Keratinocyte (primary cell): Measurements from ENCODE around the gene HNRNPH3. TPM values are rescaled to one million over a fixed set of nuclear protein-coding genes. Genes with fewer than 3 reads are reported as not detected.

Experiments
- DNase-seq: peaks from one replicate; pipeline ENCODE4 v3.0.0-alpha.2; 2011; ENCODE audit warnings: low read depth, missing footprints, low spot score
- FAIRE-seq: peaks from 2 replicates; lab custom pipeline; 2011; peaks lifted over from hg19 to GRCh38; lab: Jason Lieb, UNC
- H2AFZ ChIP-seq: 2 replicates; pipeline ENCODE4 v1.6.0; 2012; ENCODE audit warnings: low read length, control low read depth, inconsistent platforms; ENCODE audit not compliant: control insufficient read depth
- H3K27ac ChIP-seq: 2 replicates; pipeline ENCODE4 v1.5.1; 2011; ENCODE audit warnings: low read length; ENCODE audit not compliant: control insufficient read depth, insufficient read depth
- H3K27me3 ChIP-seq: 3 replicates; pipeline ENCODE4 v1.6.0; 2011; ENCODE audit warnings: low read length; ENCODE audit not compliant: control insufficient read depth, insufficient read depth; ENCODE audit errors: extremely low read depth
- H3K36me3 ChIP-seq, 2 experiments: 2 replicates in 1 of 2; 3 replicates in 1 of 2; pipeline ENCODE4 v1.5.1; 2011; ENCODE audit warnings: low read length in 2 of 2, mild to moderate bottlenecking in 1 of 2; ENCODE audit not compliant: control insufficient read depth in 2 of 2, insufficient read depth in 2 of 2; ENCODE audit errors: extremely low read depth in 1 of 2
- H3K4me1 ChIP-seq: 3 replicates; pipeline ENCODE4 v1.5.1; 2011; ENCODE audit warnings: low read length; ENCODE audit not compliant: control insufficient read depth, insufficient read depth; ENCODE audit errors: extremely low read depth
- H3K4me2 ChIP-seq: 3 replicates; pipeline ENCODE4 v1.6.0; 2011; ENCODE audit warnings: low read depth, low read length; ENCODE audit not compliant: control insufficient read depth, insufficient read depth; ENCODE audit errors: extremely low read depth
- H3K4me3 ChIP-seq, 3 experiments: fragments of 200-600 bp in 1 of 3; sonication (generic) in 1 of 3; 2 replicates in 2 of 3; 3 replicates in 1 of 3; pipeline ENCODE4 v1.5.1; 2011 to 2016; ENCODE audit warnings: low read length in 3 of 3, mild to moderate bottlenecking in 3 of 3, control low read depth in 2 of 3, inconsistent platforms in 1 of 3, low read depth in 1 of 3, mixed read lengths in 1 of 3, mixed run types in 1 of 3, moderate library complexity in 1 of 3; ENCODE audit not compliant: control insufficient read depth in 2 of 3, insufficient read depth in 2 of 3; ENCODE audit errors: extremely low read depth in 1 of 3
- H3K79me2 ChIP-seq: 2 replicates; pipeline ENCODE4 v1.6.0; 2012; ENCODE audit warnings: low read length; ENCODE audit not compliant: control insufficient read depth, insufficient read depth
- H3K9ac ChIP-seq: 3 replicates; pipeline ENCODE4 v1.6.0; 2011; ENCODE audit warnings: low read length; ENCODE audit not compliant: control insufficient read depth, insufficient read depth; ENCODE audit errors: extremely low read depth
- H3K9me1 ChIP-seq: 3 replicates; pipeline ENCODE4 v1.6.0; 2011; ENCODE audit warnings: low read length; ENCODE audit not compliant: control insufficient read depth, insufficient read depth; ENCODE audit errors: extremely low read depth
- H3K9me3 ChIP-seq: 2 replicates; pipeline ENCODE4 v1.5.1; 2012; ENCODE audit warnings: low read depth, low read length; ENCODE audit not compliant: control insufficient read depth
- H4K20me1 ChIP-seq: 3 replicates; pipeline ENCODE4 v1.6.0; 2011; ENCODE audit warnings: low read length; ENCODE audit not compliant: control insufficient read depth, insufficient read depth; ENCODE audit errors: extremely low read depth
- EZH2 ChIP-seq: IDR thresholded peaks from one replicate; pipeline ENCODE4 v1.6.1; 2012; ENCODE audit warnings: inconsistent platforms, mild to moderate bottlenecking, low read length, moderate library complexity
- dilution Hi-C: fragments of 300-500 bp; cut with MboI; formaldehyde crosslinking; loops from one replicate; pipeline ENCODE4 v1.7.0; 2020; ENCODE audit warnings: low sequenced_read_pairs; ENCODE audit not compliant: extremely low pct_ligation_motif_present
- polyA plus RNA-seq, 5 experiments: library from polyadenylated mRNA; depleted of rRNA in 3 of 5; stranded (reverse) in 3 of 5; stranded (forward) in 1 of 5; unstranded in 1 of 5; fragments of >200 nt; gene quantifications; 1 replicate in 1 of 5; 2 replicates in 3 of 5; 3 replicates in 1 of 5; pipeline versions ENCODE4 v1.2.1 to v1.2.3, GENCODE V29; 2011 to 2012; ENCODE audit warnings: missing spikeins in 2 of 5, low read depth in 1 of 5, low replicate concordance in 1 of 5
- TF ChIP-seq, protein P1 (sequence below), 3 experiments: IDR thresholded peaks in 1 of 3; conservative IDR thresholded peaks in 1 of 3; optimal IDR thresholded peaks in 1 of 3; 2 replicates in 2 of 3; 3 replicates in 1 of 3; pipeline versions ENCODE3 to v1.5.1; 2011; ENCODE audit warnings: low read length in 3 of 3, mild to moderate bottlenecking in 3 of 3, moderate library complexity in 2 of 3, control low read depth in 1 of 3, inconsistent platforms in 1 of 3; ENCODE audit not compliant: insufficient read depth in 2 of 3; ENCODE audit errors: extremely low read depth in 1 of 3

The HNRNPH3 gene
- polyA plus RNA-seq, 1 donor (not counting 4 experiments of a cell fraction or from before 2014, with no cell fraction given) = 108 TPM

GRCh38 chr10:68365611-68366010 lies 33.7 kb downstream of the HNRNPH3 start:
- DNase-seq = no peak
- no peak overlapping the region for H3K4me3 ChIP-seq
- H3K9ac ChIP-seq = no peak overlapping the region
- H3K27me3 ChIP-seq = no peaks in the 10 kb centered on the region
- no peak overlapping the region for H3K27ac ChIP-seq
- peaks cover 3 to 7% of the 10 kb centered on the region in 2 experiments for H3K36me3 ChIP-seq
- H3K79me2 ChIP-seq = no peaks in the 10 kb centered on the region
- H3K4me2 ChIP-seq = no peak overlapping the region
- H4K20me1 ChIP-seq = no peaks in the 10 kb centered on the region
- no peaks in the 10 kb centered on the region for H3K4me1 ChIP-seq
- no peaks in the 10 kb centered on the region for H3K9me1 ChIP-seq
- FAIRE-seq = no peak
- no peak overlapping the region for H2AFZ ChIP-seq
- dilution Hi-C loops = no loop called here
- no peak for TF ChIP-seq EZH2
- TF ChIP-seq, protein P1, sequence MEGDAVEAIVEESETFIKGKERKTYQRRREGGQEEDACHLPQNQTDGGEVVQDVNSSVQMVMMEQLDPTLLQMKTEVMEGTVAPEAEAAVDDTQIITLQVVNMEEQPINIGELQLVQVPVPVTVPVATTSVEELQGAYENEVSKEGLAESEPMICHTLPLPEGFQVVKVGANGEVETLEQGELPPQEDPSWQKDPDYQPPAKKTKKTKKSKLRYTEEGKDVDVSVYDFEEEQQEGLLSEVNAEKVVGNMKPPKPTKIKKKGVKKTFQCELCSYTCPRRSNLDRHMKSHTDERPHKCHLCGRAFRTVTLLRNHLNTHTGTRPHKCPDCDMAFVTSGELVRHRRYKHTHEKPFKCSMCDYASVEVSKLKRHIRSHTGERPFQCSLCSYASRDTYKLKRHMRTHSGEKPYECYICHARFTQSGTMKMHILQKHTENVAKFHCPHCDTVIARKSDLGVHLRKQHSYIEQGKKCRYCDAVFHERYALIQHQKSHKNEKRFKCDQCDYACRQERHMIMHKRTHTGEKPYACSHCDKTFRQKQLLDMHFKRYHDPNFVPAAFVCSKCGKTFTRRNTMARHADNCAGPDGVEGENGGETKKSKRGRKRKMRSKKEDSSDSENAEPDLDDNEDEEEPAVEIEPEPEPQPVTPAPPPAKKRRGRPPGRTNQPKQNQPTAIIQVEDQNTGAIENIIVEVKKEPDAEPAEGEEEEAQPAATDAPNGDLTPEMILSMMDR (optimal IDR thresholded peaks at IDR 0.05 in 1 of 3, IDR thresholded peaks at IDR 0.05 in 1 of 3, conservative IDR thresholded peaks at IDR 0.05 in 1 of 3; ENCODE audit: extremely low read depth in 1 of 3, insufficient read depth in 2 of 3, low read length in 3 of 3) = no peak
- no peaks in the 10 kb centered on the region for H3K9me3 ChIP-seq

DNA sequence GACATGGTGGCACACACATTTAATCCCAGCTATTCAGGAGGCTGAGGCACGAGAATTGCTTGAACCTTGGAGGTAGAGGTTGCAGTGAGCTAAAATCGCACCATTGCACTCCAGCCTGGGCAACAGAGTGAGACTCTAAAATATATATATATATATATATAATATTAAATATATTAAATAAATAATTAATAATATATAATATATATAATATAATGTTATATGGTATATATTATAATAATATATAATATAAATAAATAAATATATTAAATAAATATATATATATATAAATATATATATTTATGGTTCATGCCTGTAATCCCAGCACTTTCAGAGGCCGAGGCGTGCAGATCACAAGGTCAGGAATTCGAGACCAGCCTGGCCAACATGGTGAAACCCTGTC lies 34.7 kb downstream of the HNRNPH3 start:
- no peaks in the 10 kb centered on the region for H4K20me1 ChIP-seq
- dilution Hi-C loops = no loop called here
- TF ChIP-seq EZH2 = no peak
- TF ChIP-seq, protein P1 (optimal IDR thresholded peaks at IDR 0.05 in 1 of 3, IDR thresholded peaks at IDR 0.05 in 1 of 3, conservative IDR thresholded peaks at IDR 0.05 in 1 of 3; ENCODE audit: extremely low read depth in 1 of 3, insufficient read depth in 2 of 3, low read length in 3 of 3) = no peak
- no peaks in the 10 kb centered on the region for H3K79me2 ChIP-seq
- no peak overlapping the region for H2AFZ ChIP-seq
- H3K9ac ChIP-seq = no peak overlapping the region
- no peaks in the 10 kb centered on the region for H3K9me1 ChIP-seq
- peaks cover 3 to 7% of the 10 kb centered on the region in 2 experiments for H3K36me3 ChIP-seq
- no peaks in the 10 kb centered on the region for H3K9me3 ChIP-seq
- H3K27me3 ChIP-seq = no peaks in the 10 kb centered on the region
- DNase-seq = no peak
- H3K4me3 ChIP-seq = no peak overlapping the region
- FAIRE-seq = no peak
- no peak overlapping the region for H3K27ac ChIP-seq
- no peak overlapping the region for H3K4me2 ChIP-seq
- no peaks in the 10 kb centered on the region for H3K4me1 ChIP-seq
